GM21447 (cell line): ENCODE measurements around the gene APLP2.

Source experiments
- ATAC-seq: cut with Tn5 transposase; IDR thresholded peaks from one replicate; pipeline ENCODE4 v1.9.1; 2021; ENCODE audit not compliant: unreplicated experiment

Gene APLP2

DNA sequence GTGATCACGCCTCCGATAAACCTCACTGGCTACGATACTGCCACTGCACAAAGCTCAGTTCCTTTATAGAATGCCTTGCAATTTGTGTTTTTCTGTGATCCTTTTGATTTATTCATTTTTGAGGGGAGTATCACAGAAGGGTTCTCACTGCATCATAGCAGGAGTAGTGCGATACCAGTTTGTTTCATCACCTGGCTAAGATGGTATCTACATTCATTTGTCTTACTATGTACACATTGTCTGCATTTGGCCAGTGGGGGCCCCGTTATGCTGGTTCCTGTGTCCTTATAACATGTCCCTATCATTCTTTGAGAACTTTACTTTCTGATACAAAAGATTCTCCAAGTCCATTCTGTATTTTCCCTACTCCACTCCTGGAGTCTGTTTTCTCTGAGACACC lies 44.6 kb downstream of the APLP2 start:
- no peak for ATAC-seq

GRCh38 chr11:130114726-130115125 lies 45.0 kb downstream of the APLP2 start:
- ATAC-seq: no peak

DNA sequence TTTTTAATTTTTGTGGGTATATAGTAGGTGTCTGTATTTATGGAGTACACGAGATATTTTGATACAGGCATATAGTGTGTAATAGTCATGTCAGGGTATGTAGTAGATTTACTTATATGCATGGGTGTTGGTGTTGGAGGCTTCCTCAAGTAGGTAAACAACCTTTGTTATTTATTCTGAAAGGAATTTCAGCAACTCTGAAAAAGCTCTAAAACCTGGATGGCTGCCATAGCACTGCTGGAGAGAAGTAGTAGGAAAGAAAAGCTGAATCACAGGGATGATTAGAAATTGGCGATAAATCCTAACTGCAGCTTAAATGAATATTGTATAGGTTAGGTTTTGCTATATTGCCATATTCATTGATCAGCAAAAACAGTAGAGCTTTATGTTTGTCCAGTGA lies 45.5 kb downstream of the APLP2 start:
- no peak for ATAC-seq

- peak; percentile 88 for ATAC-seq
Observed at GRCh38 chr11:130118165-130118564, 48.5 kb downstream of the APLP2 start.

- ATAC-seq: peak; percentile 86
Observed at GRCh38 chr11:130118636-130119387, 49.1 kb downstream of the APLP2 start.

- no peak for ATAC-seq
Observed at GRCh38 chr11:130120045-130120444, 50.4 kb downstream of the APLP2 start.

DNA sequence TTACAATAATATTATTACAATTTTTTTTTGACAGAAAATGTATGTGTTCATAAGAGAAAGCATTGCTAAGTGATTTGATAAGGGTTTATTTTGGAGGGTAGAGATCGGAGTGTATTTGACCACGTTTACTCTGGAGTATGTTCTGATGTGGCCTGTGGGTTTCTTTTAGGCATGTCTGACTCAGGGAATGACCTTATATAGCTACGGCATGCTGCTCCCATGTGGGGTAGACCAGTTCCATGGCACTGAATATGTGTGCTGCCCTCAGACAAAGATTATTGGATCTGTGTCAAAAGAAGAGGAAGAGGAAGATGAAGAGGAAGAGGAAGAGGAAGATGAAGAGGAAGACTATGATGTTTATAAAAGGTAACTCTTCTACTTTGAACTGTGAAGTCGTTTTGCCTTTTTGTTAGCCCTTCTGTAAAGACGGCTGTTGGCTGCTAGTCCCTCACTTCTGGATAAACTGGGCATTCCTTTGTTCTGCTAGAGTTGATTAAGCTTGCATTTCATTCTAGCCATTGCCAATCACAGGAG lies 51.8 kb downstream of the APLP2 start:
- no peak for ATAC-seq

DNA sequence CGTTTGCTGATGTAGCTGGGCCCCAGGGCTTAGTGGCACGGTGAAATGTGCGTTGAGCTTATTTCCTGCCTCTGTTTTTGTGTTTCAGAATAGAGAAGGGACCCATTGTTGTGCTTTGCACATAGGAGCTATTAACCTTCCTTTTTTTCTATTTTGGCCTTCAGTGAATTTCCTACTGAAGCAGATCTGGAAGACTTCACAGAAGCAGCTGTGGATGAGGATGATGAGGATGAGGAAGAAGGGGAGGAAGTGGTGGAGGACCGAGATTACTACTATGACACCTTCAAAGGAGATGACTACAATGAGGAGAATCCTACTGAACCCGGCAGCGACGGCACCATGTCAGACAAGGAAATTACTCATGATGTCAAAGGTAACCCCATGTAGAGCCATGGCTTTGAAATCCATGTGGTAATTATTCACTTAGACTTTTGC lies 52.5 kb downstream of the APLP2 start:
- no peak for ATAC-seq

- ATAC-seq: no peak
Observed at GRCh38 chr11:130123414-130124040, 53.8 kb downstream of the APLP2 start.

DNA sequence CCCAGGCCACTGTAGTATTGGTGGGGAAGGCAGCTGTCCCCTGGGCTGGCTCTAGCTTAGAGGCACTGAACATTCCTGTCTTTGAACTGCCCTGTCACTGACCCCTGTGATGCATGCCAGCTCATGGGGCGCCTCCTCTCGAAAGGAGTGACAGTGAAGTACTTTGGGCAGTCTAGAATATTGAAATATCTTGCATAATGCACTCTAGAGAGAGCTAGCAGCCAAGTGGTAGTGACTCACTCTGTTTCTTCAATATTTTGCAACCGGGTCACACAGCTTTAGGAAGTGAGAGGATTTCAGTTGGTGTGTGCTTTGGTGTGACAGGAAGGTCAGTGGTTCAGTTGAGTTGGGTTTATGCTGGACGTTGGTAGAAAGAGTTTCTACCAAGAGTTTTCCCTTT lies 54.4 kb downstream of the APLP2 start:
- ATAC-seq: no peak

GRCh38 chr11:130125638-130126037 lies 55.9 kb downstream of the APLP2 start:
- no peak for ATAC-seq

GRCh38 chr11:130126516-130126915 lies 56.8 kb downstream of the APLP2 start:
- no peak for ATAC-seq

GRCh38 chr11:130127509-130127908 lies 57.8 kb downstream of the APLP2 start:
- no peak for ATAC-seq

DNA sequence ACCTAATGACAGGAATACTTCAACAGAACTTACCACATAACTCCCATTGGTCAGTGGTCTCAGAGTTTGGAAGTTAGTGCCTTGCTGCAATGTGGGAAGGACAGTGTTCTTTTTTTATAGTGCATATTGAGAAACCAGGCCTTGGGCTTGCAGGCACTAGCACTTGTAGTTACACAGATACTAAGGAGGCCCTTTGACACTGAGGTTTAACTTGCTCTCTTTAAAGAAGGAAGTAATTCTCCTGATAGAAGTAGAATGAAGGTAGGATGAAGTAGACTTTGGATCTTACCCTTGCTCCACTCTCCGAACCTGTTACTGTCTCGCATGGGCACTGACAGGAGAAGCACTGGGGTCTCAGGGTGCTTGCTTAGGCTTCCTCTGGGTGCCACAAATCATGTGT lies 58.9 kb downstream of the APLP2 start:
- no peak for ATAC-seq

DNA sequence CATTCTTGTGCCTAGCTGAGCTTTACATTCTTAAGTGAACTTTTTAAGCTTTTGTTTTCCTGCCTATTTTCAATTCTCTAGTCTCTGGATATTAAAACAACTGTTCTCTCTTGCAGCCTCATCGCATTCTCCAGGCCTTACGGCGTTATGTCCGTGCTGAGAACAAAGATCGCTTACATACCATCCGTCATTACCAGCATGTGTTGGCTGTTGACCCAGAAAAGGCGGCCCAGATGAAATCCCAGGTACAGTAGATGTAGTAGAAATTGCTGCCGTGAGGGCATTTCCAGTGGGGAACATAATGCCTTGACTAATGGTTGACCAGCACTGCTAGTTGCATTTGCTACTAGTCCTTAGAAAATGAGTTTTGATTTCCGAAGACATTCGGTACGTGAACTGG lies 60.2 kb downstream of the APLP2 start:
- no peak for ATAC-seq

GRCh38 chr11:130131961-130132850 lies 62.5 kb downstream of the APLP2 start:
- ATAC-seq: no peak

GRCh38 chr11:130133716-130134115 lies 64.0 kb downstream of the APLP2 start:
- no peak for ATAC-seq

- no peak for ATAC-seq
Observed at GRCh38 chr11:130136107-130136506, 66.4 kb downstream of the APLP2 start.

DNA sequence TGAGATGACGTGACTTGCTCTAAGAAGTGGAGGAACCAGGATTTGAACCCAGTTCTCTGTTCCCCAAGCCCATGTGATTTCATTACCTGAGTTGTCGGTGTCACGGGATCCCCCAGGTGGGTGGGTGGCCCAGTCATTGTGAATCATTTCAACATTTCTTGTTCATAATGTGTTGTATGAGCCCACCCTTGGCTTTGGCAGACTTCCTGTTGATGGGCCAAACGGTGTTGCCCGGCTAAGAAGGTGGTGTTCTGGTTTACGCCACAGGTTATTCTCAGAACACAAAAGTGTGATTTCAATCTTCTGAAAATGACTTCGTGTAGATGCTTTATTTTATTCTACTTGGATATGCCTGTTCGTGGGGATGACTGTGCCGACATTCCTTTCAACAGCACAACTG lies 68.3 kb downstream of the APLP2 start:
- ATAC-seq: no peak

GRCh38 chr11:130139401-130139800 lies 69.7 kb downstream of the APLP2 start:
- no peak for ATAC-seq

DNA sequence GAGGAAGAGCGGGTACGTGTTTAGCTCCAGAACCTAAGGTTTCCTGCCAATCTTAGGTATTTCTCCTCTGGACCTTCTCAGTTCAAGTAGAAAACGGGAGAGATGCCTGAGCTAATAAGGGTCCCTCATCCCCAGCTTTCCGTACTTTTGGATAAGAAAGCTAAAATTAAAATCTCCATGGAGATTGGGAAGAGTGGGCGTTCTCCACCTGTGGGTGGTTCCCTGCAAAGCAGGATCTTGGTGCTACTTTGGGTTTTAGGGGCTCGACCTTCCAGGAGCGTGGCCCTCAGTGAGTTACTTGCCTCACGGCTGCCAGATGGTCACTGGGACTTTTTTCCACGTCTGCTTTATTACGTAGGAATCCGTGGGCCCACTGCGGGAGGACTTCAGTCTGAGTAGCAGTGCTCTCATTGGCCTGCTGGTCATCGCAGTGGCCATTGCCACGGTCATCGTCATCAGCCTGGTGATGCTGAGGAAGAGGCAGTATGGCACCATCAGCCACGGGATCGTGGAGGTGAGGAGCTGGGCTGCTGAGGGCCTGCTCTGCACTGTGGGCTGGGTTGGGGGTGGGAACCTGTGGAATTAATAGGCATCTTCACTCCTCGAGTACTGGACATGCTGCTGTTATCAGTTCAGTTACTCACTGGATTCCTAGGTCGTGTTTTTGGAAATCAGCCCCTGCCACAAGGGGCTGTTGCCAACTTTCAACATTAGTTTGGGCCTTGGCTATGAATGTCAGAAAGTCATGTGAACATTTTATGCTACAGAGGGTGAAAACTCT lies 72.1 kb downstream of the APLP2 start:
- no peak for ATAC-seq
